Fibroblast of the aortic adventitia (primary cell): Measurements from ENCODE around the gene NRP1. TPM values are rescaled to one million over a fixed set of nuclear protein-coding genes. Genes with fewer than 3 reads are reported as not detected.

Experiments used
- DNase-seq: peaks from one replicate; pipeline ENCODE4 v3.0.0-alpha.2; 2010; ENCODE audit warnings: low read depth
- H3K4me3 ChIP-seq: 2 replicates; pipeline ENCODE4 v1.5.1; 2011; ENCODE audit warnings: low read depth, mild to moderate bottlenecking, control low read depth, low read length, moderate library complexity
- total RNA-seq: library from RNA; depleted of rRNA; stranded (reverse); fragments of >200 nt; gene quantifications from 2 replicates; pipeline ENCODE4 v1.2.3, GENCODE V29; 2012; ENCODE audit warnings: low replicate concordance
- TF ChIP-seq, protein P1 (sequence below): IDR thresholded peaks from 2 replicates; pipeline ENCODE4 v1.5.1; 2011; ENCODE audit warnings: mild to moderate bottlenecking, low read length, control low read depth, inconsistent platforms; ENCODE audit not compliant: insufficient read depth

NRP1 gene
- total RNA-seq, 1 donor: 455 TPM

DNA sequence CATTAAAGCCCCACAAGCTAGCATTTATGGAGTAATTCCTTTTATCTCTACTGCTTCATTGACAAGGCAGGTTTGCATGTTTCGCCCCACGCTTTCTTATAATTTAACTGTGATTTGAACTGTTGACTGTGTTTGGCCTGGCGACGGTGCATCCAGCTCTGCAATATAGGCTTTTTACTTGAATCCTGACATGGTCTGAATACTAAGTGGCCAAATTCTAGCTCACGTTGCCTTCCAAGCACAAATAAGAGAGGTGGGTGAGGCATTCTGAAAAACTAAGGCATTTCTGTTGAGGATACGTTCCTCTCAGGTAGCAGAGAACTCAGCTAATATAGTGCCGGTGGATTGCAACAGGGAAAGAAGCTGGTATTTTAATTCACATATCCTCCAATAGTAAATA, 61.8 kb downstream of the NRP1 start:
- H3K4me3 ChIP-seq: peak overlapping the region; percentile 35
- no peak for DNase-seq
- TF ChIP-seq, protein P1, sequence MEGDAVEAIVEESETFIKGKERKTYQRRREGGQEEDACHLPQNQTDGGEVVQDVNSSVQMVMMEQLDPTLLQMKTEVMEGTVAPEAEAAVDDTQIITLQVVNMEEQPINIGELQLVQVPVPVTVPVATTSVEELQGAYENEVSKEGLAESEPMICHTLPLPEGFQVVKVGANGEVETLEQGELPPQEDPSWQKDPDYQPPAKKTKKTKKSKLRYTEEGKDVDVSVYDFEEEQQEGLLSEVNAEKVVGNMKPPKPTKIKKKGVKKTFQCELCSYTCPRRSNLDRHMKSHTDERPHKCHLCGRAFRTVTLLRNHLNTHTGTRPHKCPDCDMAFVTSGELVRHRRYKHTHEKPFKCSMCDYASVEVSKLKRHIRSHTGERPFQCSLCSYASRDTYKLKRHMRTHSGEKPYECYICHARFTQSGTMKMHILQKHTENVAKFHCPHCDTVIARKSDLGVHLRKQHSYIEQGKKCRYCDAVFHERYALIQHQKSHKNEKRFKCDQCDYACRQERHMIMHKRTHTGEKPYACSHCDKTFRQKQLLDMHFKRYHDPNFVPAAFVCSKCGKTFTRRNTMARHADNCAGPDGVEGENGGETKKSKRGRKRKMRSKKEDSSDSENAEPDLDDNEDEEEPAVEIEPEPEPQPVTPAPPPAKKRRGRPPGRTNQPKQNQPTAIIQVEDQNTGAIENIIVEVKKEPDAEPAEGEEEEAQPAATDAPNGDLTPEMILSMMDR: no peak

DNA sequence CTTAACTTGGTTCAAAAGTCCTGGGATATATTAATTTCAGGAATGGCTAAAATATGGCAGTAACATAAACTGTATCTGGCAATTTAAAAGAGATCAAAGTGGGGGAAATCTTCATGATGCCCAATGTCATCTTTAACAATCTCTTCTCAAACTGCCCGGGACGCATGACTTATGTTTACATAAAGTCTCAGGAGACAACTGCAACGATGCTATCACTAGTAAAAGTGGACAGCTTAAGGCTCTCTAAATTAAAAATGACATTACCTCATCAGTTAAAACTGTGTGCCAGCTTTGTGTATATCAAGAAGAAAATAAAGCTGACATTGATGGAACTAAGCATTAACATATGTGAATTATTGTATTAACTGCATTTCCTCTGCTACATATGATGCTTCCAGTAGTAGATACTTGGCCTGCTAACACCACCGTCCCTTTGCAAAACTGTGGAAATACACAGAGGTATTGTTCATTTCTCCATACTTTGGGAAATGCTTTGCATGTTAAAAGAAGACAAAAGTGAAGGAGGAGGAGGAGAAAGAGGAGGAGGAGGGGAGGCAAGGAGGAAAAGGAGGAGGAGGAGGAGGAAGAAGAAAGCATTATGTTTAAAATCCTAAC, 62.4 kb downstream of the NRP1 start:
- DNase-seq: peak; percentile 31
- H3K4me3 ChIP-seq: no peak overlapping the region
- TF ChIP-seq, protein P1: no peak

DNA sequence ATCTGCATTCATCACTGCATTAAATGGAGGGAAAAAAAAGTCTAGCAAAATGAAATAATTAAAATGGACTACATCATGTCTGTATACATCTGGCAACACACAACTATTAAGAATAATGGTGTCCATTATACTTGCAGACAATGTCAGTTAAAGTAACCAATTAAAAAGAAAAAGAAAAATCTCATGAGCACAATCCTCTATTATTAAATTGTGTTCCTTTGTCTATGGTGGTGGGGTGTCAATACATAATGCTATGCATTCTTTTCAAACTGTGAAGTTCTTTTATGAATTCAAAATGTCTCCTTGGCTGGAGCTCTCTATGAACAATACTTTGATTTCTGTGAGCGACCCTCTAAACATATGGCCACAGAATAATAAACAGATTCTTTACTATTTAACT, 63.5 kb downstream of the NRP1 start:
- DNase-seq: no peak
- no peak overlapping the region for H3K4me3 ChIP-seq
- TF ChIP-seq, protein P1: no peak

DNA sequence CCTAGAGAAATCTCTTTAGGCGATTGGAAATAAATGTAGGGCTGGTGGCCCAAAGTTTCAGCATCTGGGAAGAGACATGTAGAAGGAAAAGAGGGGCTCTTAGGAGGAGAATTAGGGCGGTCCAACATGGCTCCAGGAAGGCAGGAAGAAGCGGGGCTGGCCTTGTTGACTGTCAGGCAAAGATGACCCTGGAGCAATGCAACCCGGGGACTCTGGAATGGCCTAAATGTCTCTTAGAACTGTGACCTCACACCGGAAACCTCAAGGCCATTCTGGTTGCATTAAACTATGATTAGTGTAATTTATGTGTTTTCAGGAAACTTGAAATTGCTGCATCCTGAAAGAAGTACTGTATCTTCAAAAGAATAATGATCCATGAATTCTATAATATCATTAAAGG, 66.8 kb downstream of the NRP1 start:
- TF ChIP-seq, protein P1: no peak

DNA sequence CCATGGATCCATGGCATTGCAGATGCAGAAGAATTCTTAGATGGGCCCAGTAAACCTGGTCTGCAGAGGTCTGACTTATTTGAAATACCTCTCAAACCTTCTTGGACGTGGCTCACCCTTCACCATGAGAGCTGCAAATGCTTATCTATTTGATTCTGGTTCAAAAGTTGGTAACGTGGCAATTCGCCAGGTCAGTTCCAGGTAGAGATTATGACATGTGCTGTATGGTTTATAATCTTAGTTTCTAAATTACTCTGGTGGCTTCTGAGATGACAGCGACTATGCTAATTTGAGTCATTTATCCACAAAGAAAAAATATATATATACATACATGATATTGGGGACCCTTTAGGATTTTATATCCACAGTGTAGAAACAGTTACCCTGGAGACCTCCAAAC, 68.8 kb downstream of the NRP1 start:
- TF ChIP-seq, protein P1: no peak
- H3K4me3 ChIP-seq: no peak overlapping the region
- no peak for DNase-seq

More for the DNA sequence above, 66.8 kb downstream of the NRP1 start:
- no peak for DNase-seq
- no peak overlapping the region for H3K4me3 ChIP-seq

DNA sequence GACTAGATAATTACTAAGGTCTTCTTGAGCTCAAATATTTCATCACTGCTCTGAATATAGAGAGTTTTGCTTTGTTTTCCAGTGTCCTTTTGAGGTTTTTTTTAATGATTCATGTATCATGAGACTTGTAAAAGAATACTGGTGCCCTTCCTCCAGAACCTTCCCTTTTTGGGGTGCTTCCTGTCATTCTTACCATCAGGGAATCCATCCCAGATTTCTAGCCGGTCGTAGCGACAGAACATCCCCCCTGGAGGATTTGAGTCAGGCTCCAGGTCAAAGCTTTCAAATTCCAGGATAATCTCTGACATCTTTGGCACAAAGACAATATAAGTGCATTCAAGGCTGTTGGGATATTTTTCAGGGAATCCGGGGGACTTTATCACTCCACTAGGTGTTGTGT, 71.0 kb downstream of the NRP1 start:
- TF ChIP-seq, protein P1: no peak
- peak; percentile 68 for DNase-seq
- no peak overlapping the region for H3K4me3 ChIP-seq

DNA sequence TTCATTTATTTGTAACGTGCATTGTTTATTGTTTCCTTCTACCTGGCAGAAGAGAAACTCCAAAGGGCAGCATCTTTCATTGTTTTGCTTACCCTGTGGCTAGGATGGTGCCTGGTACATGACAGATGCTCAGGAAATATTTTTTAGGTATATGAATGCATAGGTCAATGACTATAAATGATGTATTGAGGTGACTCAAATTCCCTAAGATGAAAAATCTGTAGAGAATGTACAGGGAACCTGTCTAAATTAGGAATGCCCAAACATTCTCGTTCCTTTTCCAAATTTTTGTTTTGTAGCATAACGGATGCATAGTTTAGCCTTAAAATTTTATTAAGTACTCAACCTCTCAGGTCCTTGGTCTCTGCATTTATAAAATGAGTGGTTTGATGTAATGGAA, 71.6 kb downstream of the NRP1 start:
- DNase-seq: no peak
- H3K4me3 ChIP-seq: no peak overlapping the region
- TF ChIP-seq, protein P1: no peak
